ENCODE data around the gene NHEJ1.

- TF ChIP-seq, protein P1, sequence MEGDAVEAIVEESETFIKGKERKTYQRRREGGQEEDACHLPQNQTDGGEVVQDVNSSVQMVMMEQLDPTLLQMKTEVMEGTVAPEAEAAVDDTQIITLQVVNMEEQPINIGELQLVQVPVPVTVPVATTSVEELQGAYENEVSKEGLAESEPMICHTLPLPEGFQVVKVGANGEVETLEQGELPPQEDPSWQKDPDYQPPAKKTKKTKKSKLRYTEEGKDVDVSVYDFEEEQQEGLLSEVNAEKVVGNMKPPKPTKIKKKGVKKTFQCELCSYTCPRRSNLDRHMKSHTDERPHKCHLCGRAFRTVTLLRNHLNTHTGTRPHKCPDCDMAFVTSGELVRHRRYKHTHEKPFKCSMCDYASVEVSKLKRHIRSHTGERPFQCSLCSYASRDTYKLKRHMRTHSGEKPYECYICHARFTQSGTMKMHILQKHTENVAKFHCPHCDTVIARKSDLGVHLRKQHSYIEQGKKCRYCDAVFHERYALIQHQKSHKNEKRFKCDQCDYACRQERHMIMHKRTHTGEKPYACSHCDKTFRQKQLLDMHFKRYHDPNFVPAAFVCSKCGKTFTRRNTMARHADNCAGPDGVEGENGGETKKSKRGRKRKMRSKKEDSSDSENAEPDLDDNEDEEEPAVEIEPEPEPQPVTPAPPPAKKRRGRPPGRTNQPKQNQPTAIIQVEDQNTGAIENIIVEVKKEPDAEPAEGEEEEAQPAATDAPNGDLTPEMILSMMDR (IDR thresholded peaks at IDR 0.05): no peak
- TF ChIP-seq EP300 (IDR thresholded peaks at IDR 0.05; ENCODE audit: low read depth) (no peak), POLR2A (IDR thresholded peaks at IDR 0.05) (no peak), POLR2AphosphoS5 (IDR thresholded peaks at IDR 0.05) (no peak)
Observed at GRCh38 chr2:219163156-219163555, 2.5 kb upstream of the NHEJ1 start.

Measured in transverse colon (tissue), 4 donors.